ENCODE data around the gene FBXO36.

FBXO36 gene

DNA sequence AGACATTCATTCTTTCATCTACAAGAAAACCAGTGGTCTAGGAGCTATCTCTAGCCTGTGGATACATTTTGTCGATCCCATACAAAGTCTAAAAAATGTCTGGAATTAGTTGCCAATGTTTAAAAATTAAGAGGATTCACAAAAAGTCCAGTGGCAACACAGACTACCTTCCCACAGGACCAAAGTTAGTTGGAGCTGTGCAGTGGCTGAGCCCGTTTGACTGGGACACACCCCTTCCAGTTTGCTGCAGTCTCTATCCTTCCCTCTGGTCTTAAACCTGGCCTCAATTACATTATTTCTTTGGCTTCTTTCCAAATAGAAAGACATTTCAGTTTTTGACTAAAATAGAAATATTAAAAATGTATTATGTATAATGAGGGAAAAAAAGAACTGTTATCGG is 127.8 kb downstream of the FBXO36 start:
- DNase-seq (ENCODE audit: low spot score), result no peak

DNA sequence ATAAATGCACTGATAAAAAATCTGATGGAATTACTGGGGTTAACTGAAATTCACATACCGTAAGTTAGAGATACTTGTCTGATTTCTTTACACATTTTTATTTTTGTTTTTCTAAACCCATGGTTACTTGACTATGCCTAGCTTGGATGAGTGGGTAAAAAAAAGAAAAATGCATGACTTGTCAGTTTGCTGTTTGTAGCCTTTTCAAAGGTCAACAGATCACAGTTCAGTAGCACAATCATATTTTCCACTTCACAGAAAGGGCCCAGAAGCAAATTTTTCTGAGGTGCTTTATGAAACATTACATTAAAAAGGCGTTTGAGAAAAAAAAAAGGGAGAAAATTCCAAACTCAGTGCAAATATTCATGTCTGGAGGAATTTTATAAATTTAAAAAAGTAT is 130.0 kb downstream of the FBXO36 start:
- DNase-seq (ENCODE audit: low spot score), result no peak

GRCh38 chr2:230053753-230054478 is 131.6 kb downstream of the FBXO36 start:
- DNase-seq (ENCODE audit: low spot score), result no peak

DNA sequence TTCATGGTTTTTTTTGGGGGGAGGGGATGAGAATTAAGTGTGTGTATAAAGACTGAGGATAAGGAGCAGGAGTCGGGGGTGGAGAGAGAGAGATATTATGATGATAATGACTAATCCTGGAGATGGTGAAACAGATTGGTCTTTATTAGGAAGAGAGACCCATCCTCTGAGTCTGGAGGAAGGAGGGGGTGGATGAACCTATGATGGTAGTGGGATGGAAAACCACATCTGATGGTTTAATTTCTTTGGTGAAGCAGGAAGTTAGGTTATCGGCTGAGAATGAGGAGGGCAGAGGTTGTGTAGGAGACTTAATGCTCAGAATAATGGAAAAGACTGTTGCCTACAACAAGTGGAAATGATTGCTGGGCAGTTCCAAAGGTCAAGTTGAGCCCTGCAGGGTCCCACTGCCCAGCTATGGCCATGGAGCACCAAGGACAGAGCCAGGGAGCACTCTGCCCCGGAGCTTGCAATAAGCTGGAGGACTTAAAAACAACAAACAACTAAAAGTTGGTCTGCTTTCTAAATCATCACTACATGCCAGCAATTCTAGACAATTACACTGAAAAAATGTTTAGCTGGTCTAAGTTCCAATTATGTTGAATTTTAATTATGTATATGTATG is 138.5 kb downstream of the FBXO36 start:
- no peak for DNase-seq (ENCODE audit: low spot score)

All from hematopoietic multipotent progenitor cell treated with erythropoietin and hydrocortisone succinate and interleukin-3 and kit ligand, for 15 days (in vitro differentiated cells).